Spleen (tissue), 11 donors: ENCODE measurements around the gene CAMTA1. TPM values are rescaled to one million over a fixed set of nuclear protein-coding genes. Genes with fewer than 3 reads are reported as not detected.
A peak's percentile ranks its signal among the peaks of the same experiment; 100 is the strongest.

Source experiments
- DNase-seq: peaks from one replicate; pipeline ENCODE4 v3.0.0-alpha.2; 2020
- H3K27ac ChIP-seq, 8 donors: fragments of 200-600 bp; sonication (generic) in 7 of 8; 1 replicate in 4 of 8; 2 replicates in 4 of 8; pipeline versions ENCODE4 v1.5.0 to v1.8.0; 2016 to 2021; ENCODE audit warnings: inconsistent platforms in 4 of 8, mild to moderate bottlenecking in 4 of 8, moderate library complexity in 1 of 8
- H3K27me3 ChIP-seq, 7 donors: fragments of 200-600 bp; sonication (generic) in 6 of 7; replicated peaks in 1 of 7; 1 replicate in 4 of 7; 2 replicates in 3 of 7; pipeline versions ENCODE4 v1.5.0 to v1.8.0; 2016 to 2021; ENCODE audit warnings: inconsistent platforms in 3 of 7, mild to moderate bottlenecking in 1 of 7
- H3K36me3 ChIP-seq, 6 donors: fragments of 200-600 bp; sonication (generic) in 5 of 6; 1 replicate in 4 of 6; 2 replicates in 2 of 6; pipeline versions ENCODE4 v1.5.0 to v1.8.0; 2016 to 2021; ENCODE audit warnings: inconsistent platforms in 2 of 6
- H3K4me1 ChIP-seq, 6 donors: fragments of 200-600 bp; sonication (generic) in 5 of 6; 1 replicate in 3 of 6; 2 replicates in 3 of 6; pipeline versions ENCODE4 v1.5.0 to v1.8.0; 2016 to 2021; ENCODE audit warnings: inconsistent platforms in 3 of 6
- H3K4me3 ChIP-seq, 8 donors: fragments of 200-600 bp; sonication (generic) in 7 of 8; 1 replicate in 4 of 8; 2 replicates in 4 of 8; pipeline versions ENCODE4 v1.5.0 to v1.8.0; 2016 to 2021; ENCODE audit warnings: inconsistent platforms in 4 of 8, mild to moderate bottlenecking in 4 of 8, moderate library complexity in 2 of 8
- H3K9me3 ChIP-seq, 8 donors: fragments of 200-600 bp; sonication (generic) in 7 of 8; 1 replicate in 4 of 8; 2 replicates in 4 of 8; pipeline versions ENCODE4 v1.5.0 to v1.8.0; 2016 to 2021; ENCODE audit warnings: inconsistent platforms in 4 of 8
- POLR2A ChIP-seq, 3 donors: fragments of 450-650 bp; IDR thresholded peaks; one replicate each; pipeline ENCODE4 v1.5.1; 2017; ENCODE audit warnings: antibody characterized with exemption in 3 of 3, mild to moderate bottlenecking in 1 of 3
- POLR2AphosphoS5 ChIP-seq, 3 donors: sonication (generic); formaldehyde crosslinking; IDR thresholded peaks; one replicate each; pipeline ENCODE4 v1.5.1; 2017; ENCODE audit warnings: antibody characterized with exemption in 3 of 3
- WGBS, 5 donors: extraction: QIAGEN DNeasy Blood & Tissue Kit in 3 of 5; methylation state at CpG; one replicate each; pipeline versions ENCODE4 v1.1.5 to v1.1.7; 2013 to 2018; 5-methylcytosine and 5-hydroxymethylcytosine counted together
- intact Hi-C: fragments of 100-400 bp; cut with DNase I; formaldehyde crosslinking; loops from one replicate; pipeline ENCODE4 v1.15.0; 2023; ENCODE audit warnings: low total_unique reads
- polyA plus RNA-seq, 3 donors: library from polyadenylated mRNA; stranded (reverse); fragments of 200-250 nt; gene quantifications; one replicate each; pipeline ENCODE4 v1.2.1, GENCODE V29; 2013
- total RNA-seq, 7 donors: library from RNA; depleted of rRNA in 3 of 7; stranded (reverse); fragments of >200 nt in 3 of 7; fragmentation: NEBNext Ultra II Directional in 4 of 7; extraction: Animal tissue kit (Norgen Biotek cat#: 25700) in 4 of 7; gene quantifications; one replicate each; pipeline versions ENCODE4 v1.1.0 to v1.2.1, GENCODE V29; 2016 to 2021
- TF ChIP-seq, protein P1 (sequence below), 11 experiments: fragments of 200-600 bp in 7 of 11; fragments of 450-650 bp in 4 of 11; sonication (generic) in 4 of 11; IDR thresholded peaks in 8 of 11; conservative IDR thresholded peaks in 3 of 11; 1 replicate in 7 of 11; 2 replicates in 4 of 11; pipeline versions ENCODE4 v1.4.0 to v1.8.0; 2016 to 2021; ENCODE audit warnings: antibody characterized with exemption in 11 of 11, inconsistent platforms in 4 of 11, mild to moderate bottlenecking in 1 of 11
- donor health status: healthy with polysubstance abuse.
- donor health status: DM: no; HTN: no; CAD: no; lungs with moderate emphysema.
- donor health status: DM: no; HTN: no; CAD: no.
- donor health status: Bipolar disorder and iron deficiency.
- donor health status: healthy.
- donor health status: DM: no; HTN: no; CAD: no.
- donor health status: DM: yes; HTN: yes; CAD: no.

The CAMTA1 gene
- total and polyA plus RNA-seq, 10 donors: 53.0 to 106 (median 77.3) TPM

DNA sequence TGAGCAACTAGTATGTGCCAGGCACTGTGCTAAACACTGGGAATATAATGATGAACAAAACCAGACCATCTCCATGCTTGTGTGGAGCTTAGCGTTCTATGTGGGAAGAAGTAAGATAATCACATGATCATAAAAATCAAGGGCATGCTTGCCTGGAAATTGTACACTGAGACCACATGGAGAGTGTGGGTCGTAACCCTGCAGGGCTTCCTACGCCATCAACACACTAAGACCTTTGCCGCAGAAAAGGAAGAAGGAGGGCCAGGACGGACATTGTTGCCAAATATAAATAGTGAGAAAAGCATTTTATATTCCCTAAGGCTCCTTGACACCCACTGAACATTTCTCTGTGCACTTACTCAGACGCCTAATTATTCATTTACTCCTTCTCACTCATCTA lies 597.7 kb downstream of the CAMTA1 start:
- no peak overlapping the region for H3K27ac ChIP-seq
- H3K36me3 ChIP-seq: no peaks in the 10 kb centered on the region
- intact Hi-C loops: no loop called here
- no peak for DNase-seq
- H3K4me3 ChIP-seq: no peak overlapping the region
- WGBS, 5 donors: 82 to 91% (median 86%) methylated on average over 6 of the region's 6 CpGs
- H3K9me3 ChIP-seq: peaks cover 0 to 7% (median 2%) of the 10 kb centered on the region in 8 donors
- TF ChIP-seq, protein P1, sequence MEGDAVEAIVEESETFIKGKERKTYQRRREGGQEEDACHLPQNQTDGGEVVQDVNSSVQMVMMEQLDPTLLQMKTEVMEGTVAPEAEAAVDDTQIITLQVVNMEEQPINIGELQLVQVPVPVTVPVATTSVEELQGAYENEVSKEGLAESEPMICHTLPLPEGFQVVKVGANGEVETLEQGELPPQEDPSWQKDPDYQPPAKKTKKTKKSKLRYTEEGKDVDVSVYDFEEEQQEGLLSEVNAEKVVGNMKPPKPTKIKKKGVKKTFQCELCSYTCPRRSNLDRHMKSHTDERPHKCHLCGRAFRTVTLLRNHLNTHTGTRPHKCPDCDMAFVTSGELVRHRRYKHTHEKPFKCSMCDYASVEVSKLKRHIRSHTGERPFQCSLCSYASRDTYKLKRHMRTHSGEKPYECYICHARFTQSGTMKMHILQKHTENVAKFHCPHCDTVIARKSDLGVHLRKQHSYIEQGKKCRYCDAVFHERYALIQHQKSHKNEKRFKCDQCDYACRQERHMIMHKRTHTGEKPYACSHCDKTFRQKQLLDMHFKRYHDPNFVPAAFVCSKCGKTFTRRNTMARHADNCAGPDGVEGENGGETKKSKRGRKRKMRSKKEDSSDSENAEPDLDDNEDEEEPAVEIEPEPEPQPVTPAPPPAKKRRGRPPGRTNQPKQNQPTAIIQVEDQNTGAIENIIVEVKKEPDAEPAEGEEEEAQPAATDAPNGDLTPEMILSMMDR (IDR thresholded peaks at IDR 0.05 in 8 of 11, conservative IDR thresholded peaks at IDR 0.05 in 3 of 11): no peak
- TF ChIP-seq POLR2AphosphoS5 (IDR thresholded peaks at IDR 0.05) (no peak), POLR2A (IDR thresholded peaks at IDR 0.05) (no peak)
- peaks cover 1 to 28% (median 13%) of the 10 kb centered on the region in 6 donors for H3K4me1 ChIP-seq
- peaks cover 0 to 10% (median 0%) of the 10 kb centered on the region in 7 donors for H3K27me3 ChIP-seq

- 79 to 96% (median 90%) methylated on average over 13 of the region's 13 CpGs for WGBS, 5 donors
- H3K4me1 ChIP-seq: peaks cover 4 to 32% (median 21%) of the 10 kb centered on the region in 6 donors
- peak; percentile 29 for DNase-seq
- no peak overlapping the region for H3K27ac ChIP-seq
- peaks cover 0 to 7% (median 2%) of the 10 kb centered on the region in 8 donors for H3K9me3 ChIP-seq
- H3K4me3 ChIP-seq: no peak overlapping the region
- intact Hi-C loops: no loop called here
- H3K36me3 ChIP-seq: no peaks in the 10 kb centered on the region
- TF ChIP-seq POLR2A (IDR thresholded peaks at IDR 0.05) (no peak), POLR2AphosphoS5 (IDR thresholded peaks at IDR 0.05) (no peak)
- TF ChIP-seq, protein P1 (IDR thresholded peaks at IDR 0.05 in 8 of 11, conservative IDR thresholded peaks at IDR 0.05 in 3 of 11): no peak
- peaks cover 0 to 10% (median 0%) of the 10 kb centered on the region in 7 donors for H3K27me3 ChIP-seq
These were observed 598.6 kb downstream of the CAMTA1 start for GRCh38 chr1:7383671-7384520.

- DNase-seq: peak; percentile 48
- intact Hi-C loops: loop anchor here (5.0 kb wide), 1 partner anchor 48 kb away; no protein-coding TSS in a partner anchor
These were observed 599.4 kb downstream of the CAMTA1 start for GRCh38 chr1:7384679-7385078.

More at GRCh38 chr1:7384679-7385078, 599.4 kb downstream of the CAMTA1 start:
- TF ChIP-seq POLR2A (IDR thresholded peaks at IDR 0.05): no peak
- TF ChIP-seq POLR2AphosphoS5 (IDR thresholded peaks at IDR 0.05): no peak
- TF ChIP-seq, protein P1 (IDR thresholded peaks at IDR 0.05 in 8 of 11, conservative IDR thresholded peaks at IDR 0.05 in 3 of 11): no peak
- Histone ChIP-seq H3K4me3 (no peak overlapping the region), H3K4me1 (peaks cover 6 to 33% (median 24%) of the 10 kb centered on the region in 6 donors), H3K27ac (no peak overlapping the region), H3K36me3 (no peaks in the 10 kb centered on the region), H3K27me3 (peaks cover 0 to 10% (median 0%) of the 10 kb centered on the region in 7 donors), H3K9me3 (peaks cover 0 to 7% (median 2%) of the 10 kb centered on the region in 8 donors)
- WGBS, 5 donors: 73 to 93% (median 78%) methylated on average over 6 to 7 of the region's 7 CpGs
